HG03066 (cell line): ENCODE data around the gene GLT1D1.
"Not testable (repeated sequence)": the region's sequence is repeated elsewhere in the genome, so short reads cannot be mapped to it uniquely, and the experiment has no call there.

ENCODE experiments used
- ATAC-seq: cut with Tn5 transposase; IDR thresholded peaks from one replicate; pipeline ENCODE4 v1.9.1; 2021; ENCODE audit warnings: low read depth; ENCODE audit not compliant: unreplicated experiment

GLT1D1 gene

GRCh38 chr12:128852885-128853599 is at the start of gene GLT1D1:
GLT1D1 (plus strand) TSS chr12:128853478; CDS start chr12:128853582, 104 bp downstream.
- peak; percentile 36 for ATAC-seq

DNA sequence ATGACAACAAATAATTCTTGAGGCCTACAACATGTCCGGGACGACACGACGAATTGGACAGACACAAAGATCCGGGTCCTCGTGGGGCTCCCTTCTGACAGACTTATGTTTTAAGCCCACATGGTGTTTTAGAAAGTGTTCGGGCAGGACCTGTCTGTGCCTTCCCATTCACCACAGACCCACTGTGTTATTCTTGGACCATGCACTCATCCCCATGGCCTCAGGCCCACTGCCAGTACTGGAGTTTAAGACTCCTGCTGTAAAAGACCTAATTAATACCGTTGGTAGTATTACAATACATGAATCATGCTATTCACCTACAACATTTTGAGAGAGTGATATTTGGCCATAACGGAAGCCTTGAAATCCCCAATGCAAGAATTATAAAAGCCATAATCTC is 49.5 kb upstream of the GLT1D1 start:
- no peak for ATAC-seq

DNA sequence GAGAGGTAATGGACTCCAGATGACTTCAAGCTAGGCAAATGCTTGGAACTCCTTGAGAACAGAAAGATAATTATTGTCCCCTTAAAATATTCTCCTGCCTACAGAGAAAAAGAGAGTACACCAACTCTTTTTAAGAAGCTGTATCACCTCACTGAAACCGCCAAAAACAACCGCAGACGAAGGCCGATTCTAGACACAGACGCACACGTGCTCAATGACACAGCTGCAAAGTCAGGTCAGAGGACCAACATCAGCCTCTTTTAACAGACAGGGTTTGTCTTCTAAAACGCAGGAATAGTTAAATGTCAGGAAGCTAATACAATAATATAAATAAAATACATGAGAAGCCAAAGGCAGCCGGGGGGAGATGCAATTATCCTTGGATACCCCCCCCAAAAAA is 48.5 kb upstream of the GLT1D1 start:
- no peak for ATAC-seq

DNA sequence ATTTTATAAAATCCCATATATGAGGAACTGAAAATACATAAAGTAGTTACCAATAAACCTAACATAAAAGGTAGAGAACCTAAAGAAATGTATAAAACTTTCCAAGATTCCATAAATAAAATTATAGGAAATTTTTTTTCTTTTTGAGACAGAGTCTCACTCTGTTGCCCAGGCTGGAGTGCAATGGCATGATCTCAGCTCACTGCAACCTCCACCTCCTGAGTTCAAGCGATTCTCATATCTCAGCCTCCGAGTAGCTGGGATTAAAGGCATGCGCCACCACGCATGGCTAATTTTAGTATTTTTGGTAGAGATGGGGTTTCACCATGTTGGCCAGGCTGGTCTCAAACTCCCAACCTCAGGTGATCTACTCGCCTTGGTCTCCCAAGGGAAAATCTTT is 47.9 kb upstream of the GLT1D1 start:
- ATAC-seq: not testable (repeated sequence)

DNA sequence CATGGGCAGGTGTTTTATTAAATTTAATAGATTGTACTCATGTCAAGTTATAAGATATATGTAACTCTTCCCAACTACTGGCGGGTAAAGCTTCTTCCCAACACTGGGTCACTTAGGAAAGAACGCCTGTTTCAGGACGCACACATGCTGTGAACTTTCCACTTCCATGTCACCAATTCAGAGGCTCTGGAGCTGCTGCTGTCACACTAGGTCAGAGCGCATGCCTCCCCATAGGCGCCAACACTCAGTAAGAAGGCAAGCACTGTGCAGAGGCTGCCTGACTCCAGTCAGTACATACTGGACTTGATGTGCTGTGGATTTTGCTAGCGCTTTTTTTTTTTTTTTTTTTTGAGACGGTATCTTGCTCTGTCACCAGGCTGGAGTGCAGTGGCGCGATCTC is 46.7 kb upstream of the GLT1D1 start:
- ATAC-seq: no peak

DNA sequence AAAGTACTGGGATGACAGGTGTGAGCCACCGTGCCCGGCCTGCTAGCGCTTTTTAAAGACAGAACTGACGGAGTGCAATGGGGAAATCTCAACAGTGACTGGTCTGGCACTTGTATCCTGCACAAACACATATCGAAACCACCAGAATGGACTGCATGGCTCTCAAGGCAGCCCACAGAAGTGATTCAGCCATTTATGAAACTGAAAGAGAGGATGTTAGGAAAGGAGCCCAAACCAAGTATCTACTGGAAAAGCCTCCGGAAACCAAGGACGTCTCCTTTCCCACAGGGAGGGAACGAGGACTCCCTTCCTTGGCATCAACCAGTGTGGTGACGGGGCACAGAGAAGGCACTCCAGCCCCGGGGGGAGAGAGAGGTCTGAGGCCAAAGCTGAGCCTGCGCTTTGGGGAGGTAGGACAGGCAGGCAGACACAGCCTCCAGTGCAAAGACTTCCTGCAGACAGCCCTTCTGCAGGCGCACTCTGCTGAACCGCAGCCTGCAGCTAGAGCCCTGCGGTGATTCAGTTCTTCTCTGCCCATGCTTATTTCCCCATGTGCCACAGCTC is 46.0 kb upstream of the GLT1D1 start:
- ATAC-seq: no peak

GRCh38 chr12:128808651-128809050 is 44.6 kb upstream of the GLT1D1 start:
- ATAC-seq: no peak

GRCh38 chr12:128810182-128811127 is 42.8 kb upstream of the GLT1D1 start:
- ATAC-seq: peak; percentile 79

- peak; percentile 24 for ATAC-seq
Observed at GRCh38 chr12:128811806-128812205, 41.5 kb upstream of the GLT1D1 start.

- ATAC-seq: no peak
Observed at GRCh38 chr12:128813392-128813791, 39.9 kb upstream of the GLT1D1 start.

DNA sequence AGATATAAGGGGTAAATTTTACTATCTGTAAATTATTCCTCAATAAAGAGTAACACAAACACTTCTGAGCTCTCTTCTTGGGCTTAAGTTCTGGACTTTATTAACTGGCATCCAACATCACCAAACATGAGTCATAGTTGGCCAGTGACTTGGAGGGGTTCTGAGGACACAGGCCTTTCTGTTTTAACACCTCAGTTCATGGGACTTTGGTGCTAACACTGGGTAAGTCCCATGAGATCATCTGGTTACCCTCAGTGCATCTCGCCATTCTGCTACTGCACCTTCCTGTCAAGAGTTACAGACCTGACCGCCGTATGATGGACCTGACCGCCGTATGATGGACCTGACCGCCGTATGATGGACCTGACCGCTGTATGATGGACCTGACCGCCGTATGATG is 39.4 kb upstream of the GLT1D1 start:
- no peak for ATAC-seq

- no peak for ATAC-seq
Observed at GRCh38 chr12:128814411-128815261, 38.6 kb upstream of the GLT1D1 start.

- ATAC-seq: no peak
Observed at GRCh38 chr12:128815779-128816642, 37.3 kb upstream of the GLT1D1 start.

- ATAC-seq: no peak
Observed at GRCh38 chr12:128816643-128816920, 36.7 kb upstream of the GLT1D1 start.

GRCh38 chr12:128817111-128818015 is 35.9 kb upstream of the GLT1D1 start:
- ATAC-seq: peak; percentile 36

DNA sequence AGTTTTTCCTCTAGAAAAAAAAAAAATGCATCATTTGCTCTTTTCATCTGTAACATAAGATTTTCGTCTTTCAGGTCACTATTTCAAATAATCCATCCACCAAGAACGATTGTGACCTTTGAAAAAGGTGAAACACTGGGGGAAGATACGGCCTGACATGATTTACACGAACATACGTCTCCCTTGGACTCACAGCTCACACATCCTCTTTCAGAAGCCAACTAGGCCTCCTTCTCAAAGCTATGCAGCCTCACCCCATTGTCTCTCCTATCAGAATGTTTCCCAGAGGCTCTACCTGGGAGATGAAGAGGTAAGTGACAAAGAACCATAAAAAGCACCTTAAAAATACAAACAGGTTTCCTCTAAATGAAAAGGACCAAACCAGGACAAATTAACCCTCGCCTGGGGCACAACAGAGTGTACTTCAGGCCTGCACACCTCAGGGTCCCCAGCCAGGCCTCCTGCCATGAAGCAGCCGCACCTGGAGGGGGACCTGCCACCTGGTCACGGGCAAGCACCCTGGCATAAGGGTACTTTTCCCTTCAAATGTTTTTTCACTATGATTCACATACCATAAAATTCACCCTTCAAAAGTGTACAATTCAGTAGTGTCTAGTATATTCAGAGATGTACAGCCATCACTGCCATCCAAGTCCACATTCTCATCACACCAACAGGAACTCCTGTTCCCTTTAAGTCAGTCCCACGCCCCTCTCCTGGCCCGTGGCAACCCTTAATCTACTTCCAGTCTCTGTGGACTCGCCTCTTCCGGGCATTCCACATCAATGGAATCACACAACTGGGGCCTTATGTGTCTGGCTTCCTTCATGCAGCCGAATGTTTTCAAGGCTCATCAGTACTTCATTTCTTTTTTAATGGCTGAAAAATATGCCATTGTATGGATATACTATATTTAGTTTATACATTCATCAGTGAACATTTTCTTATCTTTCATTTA is 34.9 kb upstream of the GLT1D1 start:
- ATAC-seq: peak; percentile 36

GRCh38 chr12:128819293-128820144 is 33.8 kb upstream of the GLT1D1 start:
- ATAC-seq: no peak
